ENCODE results near the gene DNAAF5.
A peak's percentile ranks its signal among the peaks of the same experiment; 100 is the strongest.

The DNAAF5 gene

DNA sequence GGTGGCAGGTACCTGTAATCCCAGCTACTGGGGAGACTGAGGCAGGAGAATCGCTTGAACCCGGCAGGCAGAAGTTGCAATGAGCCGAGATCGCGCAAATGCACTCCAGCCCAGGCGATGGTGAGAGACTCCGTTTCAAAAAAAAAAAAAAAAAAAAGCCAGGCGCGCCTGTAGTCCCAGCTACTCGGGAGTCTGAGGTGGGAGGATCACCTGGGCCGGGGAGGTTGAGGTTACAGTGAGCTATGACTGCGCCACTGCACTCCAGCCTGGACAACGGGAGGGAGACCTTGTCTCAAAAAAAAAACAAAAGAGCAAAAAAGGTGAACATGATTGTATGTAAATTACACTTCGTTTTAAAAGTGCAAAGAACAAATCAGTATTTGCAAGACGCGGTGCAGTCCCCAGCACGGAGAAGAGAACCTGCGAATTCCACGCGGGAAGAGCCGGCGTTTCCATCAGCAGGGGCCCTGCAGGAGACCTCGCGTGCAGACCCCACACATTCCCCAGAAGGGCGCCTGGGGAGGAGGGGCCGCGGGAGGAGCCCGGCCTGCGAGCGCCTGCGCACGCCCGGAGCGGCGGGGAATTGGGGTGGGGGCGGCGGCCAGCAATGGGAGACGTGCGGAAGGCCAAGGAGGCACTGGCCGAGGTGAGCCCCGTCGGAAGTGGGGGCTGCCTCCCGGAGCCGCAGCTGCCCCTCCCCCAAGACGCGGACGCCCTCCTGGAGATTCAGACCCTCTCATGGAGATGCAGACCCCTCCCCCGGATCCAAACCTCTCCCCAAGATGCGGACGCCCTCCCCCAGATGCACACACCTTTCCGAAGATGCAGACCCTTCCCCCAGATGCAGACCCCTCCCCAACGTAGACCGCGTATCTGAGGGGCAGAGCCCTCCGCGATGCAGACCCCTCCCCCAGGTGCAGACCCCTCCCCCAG lies 89.1 kb downstream of the DNAAF5 start:
- H3K36me3 ChIP-seq, result no peaks in the 10 kb centered on the region
- intact Hi-C loops (cut with DNase I; ENCODE audit: low total_unique reads), result loop anchor here (10.0 kb wide), 1 partner anchor 59 kb away; the partner anchor contains the start of gene GET4
- H3K9me3 ChIP-seq, result no peaks in the 10 kb centered on the region
- H3K27ac ChIP-seq, result peak overlapping the region; percentile 88 to 97
- H3K4me3 ChIP-seq, result peak overlapping the region; percentile 96 to 97
- TF ChIP-seq, protein P1, sequence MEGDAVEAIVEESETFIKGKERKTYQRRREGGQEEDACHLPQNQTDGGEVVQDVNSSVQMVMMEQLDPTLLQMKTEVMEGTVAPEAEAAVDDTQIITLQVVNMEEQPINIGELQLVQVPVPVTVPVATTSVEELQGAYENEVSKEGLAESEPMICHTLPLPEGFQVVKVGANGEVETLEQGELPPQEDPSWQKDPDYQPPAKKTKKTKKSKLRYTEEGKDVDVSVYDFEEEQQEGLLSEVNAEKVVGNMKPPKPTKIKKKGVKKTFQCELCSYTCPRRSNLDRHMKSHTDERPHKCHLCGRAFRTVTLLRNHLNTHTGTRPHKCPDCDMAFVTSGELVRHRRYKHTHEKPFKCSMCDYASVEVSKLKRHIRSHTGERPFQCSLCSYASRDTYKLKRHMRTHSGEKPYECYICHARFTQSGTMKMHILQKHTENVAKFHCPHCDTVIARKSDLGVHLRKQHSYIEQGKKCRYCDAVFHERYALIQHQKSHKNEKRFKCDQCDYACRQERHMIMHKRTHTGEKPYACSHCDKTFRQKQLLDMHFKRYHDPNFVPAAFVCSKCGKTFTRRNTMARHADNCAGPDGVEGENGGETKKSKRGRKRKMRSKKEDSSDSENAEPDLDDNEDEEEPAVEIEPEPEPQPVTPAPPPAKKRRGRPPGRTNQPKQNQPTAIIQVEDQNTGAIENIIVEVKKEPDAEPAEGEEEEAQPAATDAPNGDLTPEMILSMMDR (IDR thresholded peaks at IDR 0.05), result no peak
- H3K27me3 ChIP-seq, result no peaks in the 10 kb centered on the region
- peaks cover 5 to 66% (median 48%) of the 10 kb centered on the region in 4 donors for H3K4me1 ChIP-seq
- DNase-seq, result no peak

DNA sequence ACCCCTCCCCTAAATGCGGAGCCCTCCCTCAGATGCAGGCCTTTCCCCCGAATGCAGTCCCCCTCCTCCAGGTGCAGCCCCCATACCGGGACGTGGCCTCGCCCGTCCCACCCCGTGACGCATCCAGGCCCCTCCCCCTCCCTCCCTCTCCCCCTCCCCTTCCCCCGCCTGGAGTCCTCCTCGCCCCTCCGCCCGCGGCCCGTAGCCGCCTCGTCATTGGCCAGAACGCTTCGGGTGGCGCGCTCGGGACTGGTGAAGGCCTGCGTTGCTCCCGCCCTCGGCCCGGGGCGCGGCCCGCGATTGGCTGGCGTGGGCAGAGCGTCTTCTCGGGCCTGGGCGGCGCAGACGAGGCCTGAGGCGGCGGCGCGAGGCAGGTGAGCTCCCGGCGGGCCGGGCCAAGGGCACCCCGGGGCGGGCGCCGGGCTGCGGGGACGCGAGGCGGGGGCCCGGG lies 89.8 kb downstream of the DNAAF5 start:
- no peaks in the 10 kb centered on the region for H3K27me3 ChIP-seq
- peak overlapping the region; percentile 95 to 97 for H3K27ac ChIP-seq
- no peaks in the 10 kb centered on the region for H3K36me3 ChIP-seq
- intact Hi-C loops (cut with DNase I; ENCODE audit: low total_unique reads), result loop anchor here (10.0 kb wide), 1 partner anchor 58 kb away; the partner anchor contains the start of gene GET4
- peak overlapping the region; percentile 96 to 97 for H3K4me3 ChIP-seq
- H3K4me1 ChIP-seq, result peaks cover 5 to 74% (median 52%) of the 10 kb centered on the region in 4 donors
- TF ChIP-seq, protein P1 (IDR thresholded peaks at IDR 0.05), result no peak
- DNase-seq, result peak; percentile 99
- H3K9me3 ChIP-seq, result no peaks in the 10 kb centered on the region

DNA sequence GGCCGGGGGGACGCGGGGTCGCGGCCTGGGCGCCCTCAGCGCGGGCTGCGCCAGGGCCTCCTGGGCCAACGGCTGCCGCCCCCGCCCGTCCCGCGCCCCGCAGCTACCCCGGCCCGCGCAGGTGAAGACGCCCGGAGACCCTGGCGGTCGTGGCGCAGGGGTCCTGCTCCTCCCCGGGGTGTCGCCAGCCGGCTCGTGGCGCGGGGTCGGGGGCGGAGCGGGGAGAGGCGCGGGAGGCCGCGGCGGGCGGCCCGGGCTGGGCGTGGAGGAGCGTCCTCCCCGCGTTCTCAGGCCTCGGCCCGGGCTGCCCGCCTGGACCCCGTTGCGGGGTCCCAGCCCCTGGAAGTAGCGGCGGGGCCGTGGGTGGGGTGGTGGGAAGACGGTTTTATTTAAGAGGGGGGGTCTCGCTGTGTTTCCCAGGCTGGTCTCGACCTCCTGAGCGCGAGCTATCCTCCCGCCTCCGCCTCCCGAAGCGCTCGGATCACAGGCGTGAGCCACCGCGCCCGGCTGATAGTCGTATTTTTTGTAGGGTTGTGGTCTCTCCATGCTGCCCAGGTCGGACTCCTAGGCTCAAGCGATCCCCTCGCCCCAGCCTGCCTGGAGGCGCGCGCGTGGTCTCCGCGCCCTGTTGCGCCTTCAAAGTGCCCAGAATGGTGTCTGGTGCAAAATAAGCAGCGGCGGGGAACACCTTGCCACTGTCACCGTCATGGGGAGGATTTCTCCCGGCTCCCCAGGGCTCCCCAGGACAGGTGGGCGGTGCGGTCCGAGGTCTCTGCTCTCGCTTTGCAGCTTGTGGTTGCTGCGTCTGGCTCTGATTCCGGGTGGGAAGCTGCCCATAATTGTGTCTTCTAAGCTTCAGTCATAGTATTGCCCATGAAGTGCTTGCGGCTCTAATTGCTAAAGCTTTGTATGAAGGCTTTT lies 90.5 kb downstream of the DNAAF5 start:
- Histone ChIP-seq H3K9me3 (no peaks in the 10 kb centered on the region), H3K27ac (peak overlapping the region; percentile 95 to 97), H3K27me3 (no peaks in the 10 kb centered on the region), H3K36me3 (no peaks in the 10 kb centered on the region), H3K4me1 (peaks cover 5 to 75% (median 52%) of the 10 kb centered on the region in 4 donors), H3K4me3 (peak overlapping the region; percentile 96 to 97)
- TF ChIP-seq, protein P1 (IDR thresholded peaks at IDR 0.05), result no peak
- intact Hi-C loops (cut with DNase I; ENCODE audit: low total_unique reads), result loop anchor here (10.0 kb wide), 1 partner anchor 58 kb away; the partner anchor contains the start of gene GET4
- DNase-seq, result no peak

DNA sequence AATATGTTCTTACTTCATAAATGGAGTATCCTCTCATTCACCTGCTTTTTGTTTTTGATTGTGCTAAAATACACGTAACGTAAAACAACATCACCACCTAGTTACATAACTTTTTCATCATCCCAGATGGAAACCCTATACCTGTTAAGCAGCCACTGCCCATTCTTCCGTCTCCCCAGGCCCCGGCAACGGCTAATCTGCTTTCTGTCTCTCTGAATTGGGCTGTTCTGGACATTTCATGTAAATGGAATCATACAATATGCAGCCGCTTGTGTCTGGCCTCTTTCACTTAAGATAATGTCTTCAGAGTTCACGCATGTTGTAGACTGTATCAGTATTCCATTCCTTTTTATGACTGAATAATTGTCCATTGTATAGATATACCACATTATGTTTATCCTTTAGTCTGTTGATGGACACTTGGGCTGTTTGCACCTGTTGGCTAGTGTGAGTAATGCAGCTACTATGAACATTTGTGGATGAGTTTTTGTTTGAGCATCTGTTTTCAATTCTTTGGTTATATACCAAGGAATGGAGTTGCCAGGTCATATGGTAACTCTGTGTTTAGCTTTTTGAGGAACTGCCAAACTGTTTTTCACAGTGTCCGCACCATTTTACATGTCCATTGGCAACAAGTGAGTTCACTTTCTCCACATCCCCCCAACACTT lies 91.7 kb downstream of the DNAAF5 start:
- DNase-seq, result no peak

More for the DNA sequence above, 91.7 kb downstream of the DNAAF5 start:
- TF ChIP-seq, protein P1 (IDR thresholded peaks at IDR 0.05), result peak; percentile 32 to 43
- no peaks in the 10 kb centered on the region for H3K27me3 ChIP-seq
- H3K9me3 ChIP-seq, result no peaks in the 10 kb centered on the region
- H3K36me3 ChIP-seq, result peaks cover 0 to 6% (median 0%) of the 10 kb centered on the region in 3 donors
- peak overlapping the region; percentile 96 to 97 for H3K4me3 ChIP-seq
- peak overlapping the region; percentile 95 to 97 for H3K27ac ChIP-seq
- intact Hi-C loops (cut with DNase I; ENCODE audit: low total_unique reads), result loop anchor here (10.0 kb wide), 1 partner anchor 57 kb away; the partner anchor contains the start of gene GET4
- H3K4me1 ChIP-seq, result peaks cover 5 to 76% (median 54%) of the 10 kb centered on the region in 4 donors
